Stimulated activated CD8-positive, alpha-beta memory T cell treated with anti-CD3 and anti-CD28 coated beads, Interleukin-12 subunit alpha, Interleukin-12 subunit beta, amount 100 ng/mL, for 24 hours (primary cell): Measurements from ENCODE around the gene ARPC1B.

Source experiments
- DNase-seq: peaks from one replicate; pipeline ENCODE4 v3.0.0-alpha.2; 2020; ENCODE audit errors: extremely low read depth

ARPC1B gene

GRCh38 chr7:99389772-99390171, 15.2 kb downstream of the ARPC1B start:
- no peak for DNase-seq

- DNase-seq, result no peak
Observed at GRCh38 chr7:99390941-99391602, 16.5 kb downstream of the ARPC1B start.

- no peak for DNase-seq
Observed at GRCh38 chr7:99392046-99392445, 17.5 kb downstream of the ARPC1B start.

- DNase-seq, result no peak
Observed at GRCh38 chr7:99392659-99393354, 18.3 kb downstream of the ARPC1B start.

- no peak for DNase-seq
Observed at GRCh38 chr7:99393355-99394187, 19.0 kb downstream of the ARPC1B start.

- DNase-seq, result no peak
Observed at GRCh38 chr7:99394188-99394502, 19.6 kb downstream of the ARPC1B start.

- DNase-seq, result no peak
Observed at GRCh38 chr7:99395616-99396327, 21.2 kb downstream of the ARPC1B start.

GRCh38 chr7:99396418-99397296, 22.1 kb downstream of the ARPC1B start:
- DNase-seq, result no peak

- DNase-seq, result no peak
Observed at GRCh38 chr7:99397297-99397983, 22.9 kb downstream of the ARPC1B start.

- no peak for DNase-seq
Observed at GRCh38 chr7:99398891-99399445, 24.4 kb downstream of the ARPC1B start.

- DNase-seq, result no peak
Observed at GRCh38 chr7:99399597-99399996, 25.1 kb downstream of the ARPC1B start.

GRCh38 chr7:99402854-99403253, 28.3 kb downstream of the ARPC1B start:
- no peak for DNase-seq

- no peak for DNase-seq
Observed at GRCh38 chr7:99403764-99404163, 29.2 kb downstream of the ARPC1B start.

GRCh38 chr7:99404235-99404976, 29.9 kb downstream of the ARPC1B start:
- no peak for DNase-seq

- no peak for DNase-seq
Observed at GRCh38 chr7:99404977-99405320, 30.4 kb downstream of the ARPC1B start.

GRCh38 chr7:99406557-99406956, 32.0 kb downstream of the ARPC1B start:
- no peak for DNase-seq

- no peak for DNase-seq
Observed at GRCh38 chr7:99407872-99408378, 33.4 kb downstream of the ARPC1B start.

GRCh38 chr7:99408379-99409191, 34.1 kb downstream of the ARPC1B start, which contains the start of the genes BUD31 and PDAP1:
Gene BUD31, plus strand, starts transcription at chr7:99408969. Its CDS starts 2,124 bp downstream, at chr7:99411093.
Gene PDAP1, minus strand, starts transcription at chr7:99408597. Its CDS starts 49 bp downstream, at chr7:99408548.
- peak; percentile 77 for DNase-seq
